Gastrocnemius medialis (tissue), 4 donors: ENCODE data around the gene GSK3B. TPM values are rescaled to one million over a fixed set of nuclear protein-coding genes. Genes with fewer than 3 reads are reported as not detected.
"Not testable (repeated sequence)": the region's sequence is repeated elsewhere in the genome, so short reads cannot be mapped to it uniquely, and the experiment has no call there.

ENCODE experiments used
- ATAC-seq, 2 donors: fragments of 150-250 bp; one replicate each; pipeline ENCODE4 v1.9.1; 2016
- DNase-seq, 2 donors: peaks; one replicate each; pipeline ENCODE4 v3.0.0-alpha.2; 2019
- H3K27ac ChIP-seq, 4 donors: fragments of 200-600 bp; sonication (generic); 1 replicate in 1 of 4; 2 replicates in 3 of 4; pipeline ENCODE4 v1.5.1; 2016 to 2018; ENCODE audit warnings: mild to moderate bottlenecking in 2 of 4, moderate library complexity in 1 of 4
- H3K27me3 ChIP-seq, 3 donors: fragments of 200-600 bp; sonication (generic) in 2 of 3; 1 replicate in 1 of 3; 2 replicates in 2 of 3; pipeline versions ENCODE4 v1.5.1 to v1.6.0; 2016 to 2019; ENCODE audit warnings: mild to moderate bottlenecking in 1 of 3, moderate library complexity in 1 of 3
- H3K36me3 ChIP-seq, 2 donors: fragments of 200-600 bp; sonication (generic) in 1 of 2; one replicate each; pipeline ENCODE4 v1.5.1; 2017 to 2018
- H3K4me1 ChIP-seq, 2 donors: fragments of 200-600 bp; sonication (generic) in 1 of 2; one replicate each; pipeline ENCODE4 v1.5.1; 2016 to 2017; ENCODE audit warnings: mild to moderate bottlenecking in 2 of 2
- H3K4me3 ChIP-seq, 4 donors: fragments of 200-600 bp; sonication (generic) in 3 of 4; 1 replicate in 1 of 4; 2 replicates in 3 of 4; pipeline ENCODE4 v1.5.1; 2016 to 2019; ENCODE audit warnings: mild to moderate bottlenecking in 2 of 4
- H3K9me3 ChIP-seq, 3 donors: fragments of 200-600 bp; sonication (generic) in 2 of 3; 1 replicate in 1 of 3; 2 replicates in 2 of 3; pipeline ENCODE4 v1.5.1; 2016 to 2019
- POLR2A ChIP-seq, 2 donors: fragments of 450-650 bp; IDR thresholded peaks; one replicate each; pipeline ENCODE4 v1.6.1; 2017; ENCODE audit warnings: antibody characterized with exemption in 2 of 2, mild to moderate bottlenecking in 2 of 2, moderate library complexity in 2 of 2
- in situ Hi-C, 4 donors: fragments of 200-750 bp; cut with MboI; loops; one replicate each; pipeline versions ENCODE4 v1.15.0 to v1.8.0; 2017; ENCODE audit warnings: low sequenced_read_pairs in 4 of 4
- intact Hi-C: fragments of 100-400 bp; cut with DNase I; formaldehyde crosslinking; loops from one replicate; pipeline ENCODE4 v1.15.1; 2023; ENCODE audit warnings: low total_unique reads
- total RNA-seq, 4 donors: library from RNA; depleted of rRNA; stranded (reverse); fragments of >200 nt; gene quantifications; one replicate each; pipeline versions ENCODE4 v1.1.0 to v1.2.3, GENCODE V29; 2016
- TF ChIP-seq, protein P1 (sequence below), 5 experiments: fragments of 450-650 bp in 3 of 5; fragments of 200-600 bp in 2 of 5; sonication (generic) in 2 of 5; IDR thresholded peaks in 4 of 5; conservative IDR thresholded peaks in 1 of 5; 1 replicate in 4 of 5; 2 replicates in 1 of 5; pipeline ENCODE4 v1.5.1; 2016 to 2019; ENCODE audit warnings: antibody characterized with exemption in 5 of 5, mild to moderate bottlenecking in 3 of 5, moderate library complexity in 3 of 5

Gene GSK3B
- total RNA-seq, 4 donors from 2014 or later: 30.7 to 47.4 (median 35.4) TPM

DNA sequence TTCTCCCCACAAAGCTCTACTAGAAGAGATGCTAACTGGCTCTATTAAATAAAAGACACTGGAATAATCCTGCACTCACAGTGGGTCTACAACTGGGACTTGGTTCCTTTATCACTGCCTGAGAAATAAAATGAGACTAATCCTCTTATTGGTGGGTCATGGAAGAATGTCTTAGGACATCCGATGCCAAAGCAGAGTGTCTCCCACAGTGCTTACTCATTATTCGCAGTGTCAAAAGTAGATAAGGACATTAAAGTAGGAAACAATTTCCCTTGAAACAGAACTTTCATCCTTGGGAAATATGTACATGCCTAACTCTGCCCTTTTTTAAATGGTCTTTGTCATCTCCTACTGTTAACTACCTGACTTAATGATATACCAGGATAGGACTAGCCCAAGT, 71.5 kb downstream of the GSK3B start:
- TF ChIP-seq, protein P1, sequence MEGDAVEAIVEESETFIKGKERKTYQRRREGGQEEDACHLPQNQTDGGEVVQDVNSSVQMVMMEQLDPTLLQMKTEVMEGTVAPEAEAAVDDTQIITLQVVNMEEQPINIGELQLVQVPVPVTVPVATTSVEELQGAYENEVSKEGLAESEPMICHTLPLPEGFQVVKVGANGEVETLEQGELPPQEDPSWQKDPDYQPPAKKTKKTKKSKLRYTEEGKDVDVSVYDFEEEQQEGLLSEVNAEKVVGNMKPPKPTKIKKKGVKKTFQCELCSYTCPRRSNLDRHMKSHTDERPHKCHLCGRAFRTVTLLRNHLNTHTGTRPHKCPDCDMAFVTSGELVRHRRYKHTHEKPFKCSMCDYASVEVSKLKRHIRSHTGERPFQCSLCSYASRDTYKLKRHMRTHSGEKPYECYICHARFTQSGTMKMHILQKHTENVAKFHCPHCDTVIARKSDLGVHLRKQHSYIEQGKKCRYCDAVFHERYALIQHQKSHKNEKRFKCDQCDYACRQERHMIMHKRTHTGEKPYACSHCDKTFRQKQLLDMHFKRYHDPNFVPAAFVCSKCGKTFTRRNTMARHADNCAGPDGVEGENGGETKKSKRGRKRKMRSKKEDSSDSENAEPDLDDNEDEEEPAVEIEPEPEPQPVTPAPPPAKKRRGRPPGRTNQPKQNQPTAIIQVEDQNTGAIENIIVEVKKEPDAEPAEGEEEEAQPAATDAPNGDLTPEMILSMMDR (IDR thresholded peaks at IDR 0.05 in 4 of 5, conservative IDR thresholded peaks at IDR 0.05 in 1 of 5): no peak
- no peak for TF ChIP-seq POLR2A (IDR thresholded peaks at IDR 0.05)
- H3K4me3 ChIP-seq: no peak overlapping the region
- DNase-seq (no peak), ATAC-seq (no peak)
- intact Hi-C loops: no loop called here
- H3K27ac ChIP-seq: no peak overlapping the region
- no peaks in the 10 kb centered on the region for H3K9me3 ChIP-seq
- H3K36me3 ChIP-seq: no peaks in the 10 kb centered on the region
- H3K4me1 ChIP-seq: peaks cover 22 to 40% of the 10 kb centered on the region in 2 donors
- no peaks in the 10 kb centered on the region for H3K27me3 ChIP-seq
- in situ Hi-C loops: no loop called here

DNA sequence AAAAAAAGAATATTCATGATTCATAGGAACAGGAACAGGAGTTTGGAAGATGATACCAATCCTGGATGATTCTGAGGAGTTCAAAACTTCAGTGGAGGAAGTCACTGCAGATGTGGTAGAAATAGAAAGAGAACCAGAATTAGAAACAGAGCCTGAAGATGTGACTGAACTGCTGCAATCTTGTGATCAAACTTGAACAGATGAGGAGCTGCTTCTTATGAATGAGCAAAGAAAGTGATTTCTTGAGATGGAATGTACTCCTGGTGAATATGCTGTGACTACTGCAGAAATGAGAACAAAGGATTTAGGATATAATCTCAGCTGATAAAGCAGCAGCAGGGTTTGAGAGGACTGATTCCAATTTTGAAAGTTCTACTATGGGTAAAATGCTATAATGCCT, 72.7 kb downstream of the GSK3B start:
- Histone ChIP-seq H3K27ac (no peak overlapping the region), H3K9me3 (no peaks in the 10 kb centered on the region), H3K36me3 (no peaks in the 10 kb centered on the region), H3K27me3 (no peaks in the 10 kb centered on the region), H3K4me3 (no peak overlapping the region), H3K4me1 (peaks cover 30 to 48% of the 10 kb centered on the region in 2 donors)
- ATAC-seq (no peak), DNase-seq (no peak)
- intact Hi-C loops: no loop called here
- in situ Hi-C loops: no loop called here
- TF ChIP-seq POLR2A (IDR thresholded peaks at IDR 0.05): no peak
- TF ChIP-seq, protein P1 (IDR thresholded peaks at IDR 0.05 in 4 of 5, conservative IDR thresholded peaks at IDR 0.05 in 1 of 5): no peak

DNA sequence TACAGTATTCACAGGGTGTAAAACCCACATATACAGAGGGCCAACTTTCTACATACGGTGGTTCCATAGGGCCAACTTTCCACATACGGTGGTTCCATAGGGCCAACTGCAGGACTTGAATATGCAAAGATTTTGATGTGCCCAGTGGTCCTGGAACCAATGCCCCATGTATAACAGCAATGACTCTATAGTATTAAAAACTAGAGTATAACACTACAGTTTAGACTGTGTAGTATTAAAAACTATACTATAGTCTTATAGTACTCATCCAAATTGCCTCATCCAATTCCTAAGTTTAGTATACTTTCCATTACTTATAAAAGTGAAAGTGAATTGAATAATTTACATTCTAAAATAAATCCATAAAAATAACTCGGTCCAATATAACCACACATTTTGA, 75.9 kb downstream of the GSK3B start:
- H3K36me3 ChIP-seq: no peaks in the 10 kb centered on the region
- DNase-seq (no peak), ATAC-seq (no peak)
- no peak overlapping the region for H3K27ac ChIP-seq
- H3K4me3 ChIP-seq: no peak overlapping the region
- no peaks in the 10 kb centered on the region for H3K27me3 ChIP-seq
- in situ Hi-C loops: no loop called here
- H3K4me1 ChIP-seq: peaks cover 43 to 72% of the 10 kb centered on the region in 2 donors
- TF ChIP-seq, protein P1 (IDR thresholded peaks at IDR 0.05 in 4 of 5, conservative IDR thresholded peaks at IDR 0.05 in 1 of 5): no peak
- TF ChIP-seq POLR2A (IDR thresholded peaks at IDR 0.05): no peak
- no peaks in the 10 kb centered on the region for H3K9me3 ChIP-seq
- intact Hi-C loops: no loop called here

DNA sequence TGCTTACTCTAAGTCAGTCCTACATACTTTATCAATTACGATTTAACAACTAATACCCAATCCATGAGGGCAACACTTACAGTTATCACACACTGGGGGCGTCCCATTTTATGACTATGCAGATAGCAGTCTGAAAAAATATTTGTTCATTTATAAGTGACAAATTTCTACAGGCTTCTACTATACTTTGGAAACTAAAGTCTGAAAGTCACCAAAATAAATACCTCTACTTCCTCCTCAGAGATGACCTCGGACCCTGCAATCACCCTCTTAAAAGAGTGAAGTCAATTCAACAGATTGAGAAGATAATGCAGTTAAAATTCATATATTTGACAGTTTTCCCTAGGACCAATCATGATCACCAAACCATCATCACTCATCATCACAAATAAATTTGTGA, 76.6 kb downstream of the GSK3B start:
- DNase-seq: no peak
- Histone ChIP-seq H3K36me3 (no peaks in the 10 kb centered on the region), H3K27ac (no peak overlapping the region), H3K4me1 (peaks cover 45 to 74% of the 10 kb centered on the region in 2 donors), H3K4me3 (no peak overlapping the region), H3K9me3 (no peaks in the 10 kb centered on the region), H3K27me3 (no peaks in the 10 kb centered on the region)
- TF ChIP-seq, protein P1 (IDR thresholded peaks at IDR 0.05 in 4 of 5, conservative IDR thresholded peaks at IDR 0.05 in 1 of 5): no peak
- no peak for TF ChIP-seq POLR2A (IDR thresholded peaks at IDR 0.05)
- in situ Hi-C loops: no loop called here
- intact Hi-C loops: no loop called here
- no peak for ATAC-seq

DNA sequence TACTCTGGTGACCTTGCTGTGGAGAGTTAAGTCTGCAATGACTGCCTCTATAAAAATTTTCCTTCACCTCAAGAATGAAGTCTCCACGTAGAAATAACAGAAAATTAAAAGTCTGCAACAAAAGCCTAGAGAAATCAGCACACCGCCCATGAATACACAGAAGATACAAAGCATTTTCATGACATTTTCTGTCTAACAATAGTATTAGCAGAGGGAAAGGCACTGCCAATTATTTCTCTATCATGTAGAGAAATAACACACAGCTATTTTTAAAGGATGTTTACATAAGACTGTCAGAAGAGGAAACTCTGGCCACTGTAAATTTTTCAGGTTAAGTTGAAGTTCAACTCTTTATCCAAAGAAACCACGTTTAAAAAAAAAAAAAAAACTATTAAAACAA, 80.8 kb downstream of the GSK3B start:
- in situ Hi-C loops: no loop called here
- Histone ChIP-seq H3K4me1 (peaks cover 55 to 62% of the 10 kb centered on the region in 2 donors), H3K27ac (no peak overlapping the region), H3K36me3 (no peaks in the 10 kb centered on the region), H3K27me3 (no peaks in the 10 kb centered on the region), H3K4me3 (no peak overlapping the region), H3K9me3 (no peaks in the 10 kb centered on the region)
- no peak for ATAC-seq
- TF ChIP-seq, protein P1 (IDR thresholded peaks at IDR 0.05 in 4 of 5, conservative IDR thresholded peaks at IDR 0.05 in 1 of 5): no peak
- no peak for TF ChIP-seq POLR2A (IDR thresholded peaks at IDR 0.05)
- intact Hi-C loops: no loop called here
- DNase-seq: no peak

DNA sequence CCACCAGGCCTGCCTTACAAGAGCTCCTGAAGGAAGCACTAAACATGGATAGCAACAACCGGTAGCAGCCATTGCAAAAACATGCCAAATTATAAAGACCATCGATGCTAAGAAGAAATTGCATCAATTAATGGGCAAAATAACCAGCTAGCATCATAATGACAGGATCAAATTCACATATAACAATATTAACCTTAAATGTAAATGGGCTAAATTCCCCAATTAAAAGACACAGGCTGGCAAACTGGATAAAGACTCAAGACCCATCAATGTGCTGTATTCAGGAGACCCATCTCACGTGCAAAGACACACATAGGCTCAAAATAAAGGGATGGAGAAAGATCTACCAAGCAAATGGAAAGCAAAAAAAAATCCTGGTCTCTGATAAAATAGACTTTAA, 88.5 kb downstream of the GSK3B start:
- in situ Hi-C loops, ATAC-seq, H3K27me3 ChIP-seq, H3K36me3 ChIP-seq, H3K9me3 ChIP-seq, H3K4me1 ChIP-seq, H3K4me3 ChIP-seq, intact Hi-C loops, H3K27ac ChIP-seq, DNase-seq: not testable (repeated sequence)

DNA sequence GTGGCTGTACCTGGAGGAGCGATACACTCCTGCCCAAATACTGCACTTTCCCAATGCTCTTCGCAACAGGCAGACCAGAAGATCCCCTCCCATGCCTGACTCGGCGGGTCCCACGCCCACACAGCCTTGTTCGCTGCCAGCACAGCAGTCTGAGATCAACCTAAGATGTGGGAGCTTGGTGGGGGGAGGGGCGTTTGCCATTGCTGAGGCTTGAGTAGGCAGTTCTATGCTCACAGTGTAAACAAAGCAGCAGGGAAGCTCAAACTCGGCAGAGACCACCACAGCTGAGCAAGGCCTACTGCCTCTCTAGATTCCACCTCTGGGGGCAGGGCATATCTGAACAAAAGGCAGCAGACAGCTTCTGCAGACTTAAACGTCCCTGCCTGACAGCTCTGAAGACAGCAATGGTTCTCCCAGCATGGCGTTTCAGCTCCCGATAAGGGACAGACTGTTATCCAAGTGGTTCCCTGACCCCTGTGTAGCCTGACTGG, 90.2 kb downstream of the GSK3B start:
- H3K27ac ChIP-seq, in situ Hi-C loops, H3K4me1 ChIP-seq, ATAC-seq, H3K4me3 ChIP-seq, H3K36me3 ChIP-seq, H3K9me3 ChIP-seq, intact Hi-C loops, H3K27me3 ChIP-seq, DNase-seq: not testable (repeated sequence)
